Measurements from ENCODE around the gene TRIOBP. TPM values are rescaled to one million over a fixed set of nuclear protein-coding genes. Genes with fewer than 3 reads are reported as not detected.

Gene TRIOBP
- total RNA-seq, 1 experiment from 2014 or later, result 66.9 TPM

GRCh38 chr22:37809672-37810333, 113.0 kb downstream of the TRIOBP start:
- peaks cover 1% of the 10 kb centered on the region for H3K36me3 ChIP-seq (replicated peaks; ENCODE audit: control insufficient read depth, insufficient read depth, low read length)
- no peak overlapping the region for H3K4me3 ChIP-seq (ENCODE audit: insufficient read depth, low read depth, low read length)
- peaks cover 27% of the 10 kb centered on the region for H3K27me3 ChIP-seq (ENCODE audit: control insufficient read depth, insufficient read depth, low read length)
- no peak for DNase-seq

GRCh38 chr22:37811867-37812266, 115.0 kb downstream of the TRIOBP start:
- Histone ChIP-seq H3K27me3 (ENCODE audit: control insufficient read depth, insufficient read depth, low read length) (peaks cover 10% of the 10 kb centered on the region), H3K4me3 (ENCODE audit: insufficient read depth, low read depth, low read length) (no peak overlapping the region), H3K36me3 (replicated peaks; ENCODE audit: control insufficient read depth, insufficient read depth, low read length) (peaks cover 8% of the 10 kb centered on the region)
- no peak for DNase-seq

GRCh38 chr22:37812869-37813678, 116.2 kb downstream of the TRIOBP start:
- DNase-seq, result no peak
- H3K36me3 ChIP-seq (replicated peaks; ENCODE audit: control insufficient read depth, insufficient read depth, low read length), result peaks cover 8% of the 10 kb centered on the region
- H3K27me3 ChIP-seq (ENCODE audit: control insufficient read depth, insufficient read depth, low read length), result peaks cover 7% of the 10 kb centered on the region
- no peak overlapping the region for H3K4me3 ChIP-seq (ENCODE audit: insufficient read depth, low read depth, low read length)

- Histone ChIP-seq H3K36me3 (replicated peaks; ENCODE audit: control insufficient read depth, insufficient read depth, low read length) (peaks cover 8% of the 10 kb centered on the region), H3K27me3 (ENCODE audit: control insufficient read depth, insufficient read depth, low read length) (peaks cover 19% of the 10 kb centered on the region), H3K4me3 (ENCODE audit: insufficient read depth, low read depth, low read length) (no peak overlapping the region)
- DNase-seq, result no peak
Measured at GRCh38 chr22:37815593-37815992, 118.7 kb downstream of the TRIOBP start.

GRCh38 chr22:37816543-37817180, 119.8 kb downstream of the TRIOBP start:
- Histone ChIP-seq H3K36me3 (replicated peaks; ENCODE audit: control insufficient read depth, insufficient read depth, low read length) (peaks cover 8% of the 10 kb centered on the region), H3K4me3 (ENCODE audit: insufficient read depth, low read depth, low read length) (no peak overlapping the region), H3K27me3 (ENCODE audit: control insufficient read depth, insufficient read depth, low read length) (peaks cover 22% of the 10 kb centered on the region)
- DNase-seq, result no peak

GRCh38 chr22:37817705-37818408, 121.0 kb downstream of the TRIOBP start:
- Histone ChIP-seq H3K4me3 (ENCODE audit: insufficient read depth, low read depth, low read length) (peak overlapping the region; percentile 49), H3K36me3 (replicated peaks; ENCODE audit: control insufficient read depth, insufficient read depth, low read length) (peaks cover 8% of the 10 kb centered on the region), H3K27me3 (ENCODE audit: control insufficient read depth, insufficient read depth, low read length) (peaks cover 25% of the 10 kb centered on the region)
- peak; percentile 99 for DNase-seq

- Histone ChIP-seq H3K4me3 (ENCODE audit: insufficient read depth, low read depth, low read length) (peak overlapping the region; percentile 49), H3K27me3 (ENCODE audit: control insufficient read depth, insufficient read depth, low read length) (peaks cover 28% of the 10 kb centered on the region), H3K36me3 (replicated peaks; ENCODE audit: control insufficient read depth, insufficient read depth, low read length) (peaks cover 8% of the 10 kb centered on the region)
- DNase-seq, result peak; percentile 91
Measured at GRCh38 chr22:37818409-37819104, 121.7 kb downstream of the TRIOBP start.

- H3K36me3 ChIP-seq (replicated peaks; ENCODE audit: control insufficient read depth, insufficient read depth, low read length), result peaks cover 8% of the 10 kb centered on the region
Measured at GRCh38 chr22:37819105-37819433, 122.2 kb downstream of the TRIOBP start.

GRCh38 chr22:37820350-37820749, 123.5 kb downstream of the TRIOBP start:
- DNase-seq, result no peak
- Histone ChIP-seq H3K27me3 (ENCODE audit: control insufficient read depth, insufficient read depth, low read length) (peaks cover 43% of the 10 kb centered on the region), H3K36me3 (replicated peaks; ENCODE audit: control insufficient read depth, insufficient read depth, low read length) (peaks cover 5% of the 10 kb centered on the region), H3K4me3 (ENCODE audit: insufficient read depth, low read depth, low read length) (no peak overlapping the region)

More at GRCh38 chr22:37819105-37819433, 122.2 kb downstream of the TRIOBP start:
- no peak for DNase-seq
- H3K4me3 ChIP-seq (ENCODE audit: insufficient read depth, low read depth, low read length), result peak overlapping the region; percentile 49
- peaks cover 31% of the 10 kb centered on the region for H3K27me3 ChIP-seq (ENCODE audit: control insufficient read depth, insufficient read depth, low read length)

GRCh38 chr22:37822079-37822833, 125.4 kb downstream of the TRIOBP start:
- Histone ChIP-seq H3K27me3 (ENCODE audit: control insufficient read depth, insufficient read depth, low read length) (peaks cover 48% of the 10 kb centered on the region), H3K4me3 (ENCODE audit: insufficient read depth, low read depth, low read length) (no peak overlapping the region), H3K36me3 (replicated peaks; ENCODE audit: control insufficient read depth, insufficient read depth, low read length) (no peaks in the 10 kb centered on the region; the same call in 1 of the 2 replicates)
- DNase-seq, result peak; percentile 84

- DNase-seq, result peak; percentile 71
- peaks cover 47% of the 10 kb centered on the region for H3K27me3 ChIP-seq (ENCODE audit: control insufficient read depth, insufficient read depth, low read length)
- H3K4me3 ChIP-seq (ENCODE audit: insufficient read depth, low read depth, low read length), result no peak within 1 kb of the TSS
- H3K36me3 ChIP-seq (replicated peaks; ENCODE audit: control insufficient read depth, insufficient read depth, low read length), result no peaks in the 10 kb centered on the region
Measured at GRCh38 chr22:37823134-37823985, 126.5 kb downstream of the TRIOBP start, which contains the start of gene GALR3. Gene GALR3, plus strand, starts transcription at chr22:37823382. Its CDS starts 25 bp downstream, at chr22:37823407.

GRCh38 chr22:37824674-37825641, 128.1 kb downstream of the TRIOBP start:
- Histone ChIP-seq H3K27me3 (ENCODE audit: control insufficient read depth, insufficient read depth, low read length) (peaks cover 34% of the 10 kb centered on the region), H3K4me3 (ENCODE audit: insufficient read depth, low read depth, low read length) (peak overlapping the region; percentile 50), H3K36me3 (replicated peaks; ENCODE audit: control insufficient read depth, insufficient read depth, low read length) (no peaks in the 10 kb centered on the region)
- peak; percentile 91 for DNase-seq

All from H7 (cell line).